ENCODE results near the gene CYP46A1.

DNA sequence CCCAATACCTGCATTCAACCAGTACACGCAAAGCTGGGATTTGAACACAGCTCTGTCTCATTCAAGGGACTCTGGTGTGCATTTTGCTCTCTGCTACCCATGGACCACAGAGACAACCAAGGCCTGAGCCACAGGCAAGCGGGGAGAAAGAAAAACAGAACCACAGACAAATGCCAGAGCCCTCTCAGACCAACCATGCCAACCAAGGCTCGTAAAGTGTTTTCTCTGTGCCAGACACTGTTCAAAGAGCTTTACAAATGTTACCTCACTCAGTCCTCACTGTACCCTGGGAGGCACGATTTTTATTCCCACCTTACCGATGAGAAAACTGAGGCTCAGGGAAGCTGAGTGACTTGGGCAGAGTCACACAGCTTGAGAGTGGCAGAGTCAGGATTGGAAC, 76.7 kb downstream of the CYP46A1 start:
- TF ChIP-seq, protein P1, sequence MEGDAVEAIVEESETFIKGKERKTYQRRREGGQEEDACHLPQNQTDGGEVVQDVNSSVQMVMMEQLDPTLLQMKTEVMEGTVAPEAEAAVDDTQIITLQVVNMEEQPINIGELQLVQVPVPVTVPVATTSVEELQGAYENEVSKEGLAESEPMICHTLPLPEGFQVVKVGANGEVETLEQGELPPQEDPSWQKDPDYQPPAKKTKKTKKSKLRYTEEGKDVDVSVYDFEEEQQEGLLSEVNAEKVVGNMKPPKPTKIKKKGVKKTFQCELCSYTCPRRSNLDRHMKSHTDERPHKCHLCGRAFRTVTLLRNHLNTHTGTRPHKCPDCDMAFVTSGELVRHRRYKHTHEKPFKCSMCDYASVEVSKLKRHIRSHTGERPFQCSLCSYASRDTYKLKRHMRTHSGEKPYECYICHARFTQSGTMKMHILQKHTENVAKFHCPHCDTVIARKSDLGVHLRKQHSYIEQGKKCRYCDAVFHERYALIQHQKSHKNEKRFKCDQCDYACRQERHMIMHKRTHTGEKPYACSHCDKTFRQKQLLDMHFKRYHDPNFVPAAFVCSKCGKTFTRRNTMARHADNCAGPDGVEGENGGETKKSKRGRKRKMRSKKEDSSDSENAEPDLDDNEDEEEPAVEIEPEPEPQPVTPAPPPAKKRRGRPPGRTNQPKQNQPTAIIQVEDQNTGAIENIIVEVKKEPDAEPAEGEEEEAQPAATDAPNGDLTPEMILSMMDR (IDR thresholded peaks at IDR 0.05) = no peak
- TF ChIP-seq POLR2AphosphoS5 (IDR thresholded peaks at IDR 0.05; ENCODE audit: low read depth, low read length) = no peak
- TF ChIP-seq, protein P2, sequence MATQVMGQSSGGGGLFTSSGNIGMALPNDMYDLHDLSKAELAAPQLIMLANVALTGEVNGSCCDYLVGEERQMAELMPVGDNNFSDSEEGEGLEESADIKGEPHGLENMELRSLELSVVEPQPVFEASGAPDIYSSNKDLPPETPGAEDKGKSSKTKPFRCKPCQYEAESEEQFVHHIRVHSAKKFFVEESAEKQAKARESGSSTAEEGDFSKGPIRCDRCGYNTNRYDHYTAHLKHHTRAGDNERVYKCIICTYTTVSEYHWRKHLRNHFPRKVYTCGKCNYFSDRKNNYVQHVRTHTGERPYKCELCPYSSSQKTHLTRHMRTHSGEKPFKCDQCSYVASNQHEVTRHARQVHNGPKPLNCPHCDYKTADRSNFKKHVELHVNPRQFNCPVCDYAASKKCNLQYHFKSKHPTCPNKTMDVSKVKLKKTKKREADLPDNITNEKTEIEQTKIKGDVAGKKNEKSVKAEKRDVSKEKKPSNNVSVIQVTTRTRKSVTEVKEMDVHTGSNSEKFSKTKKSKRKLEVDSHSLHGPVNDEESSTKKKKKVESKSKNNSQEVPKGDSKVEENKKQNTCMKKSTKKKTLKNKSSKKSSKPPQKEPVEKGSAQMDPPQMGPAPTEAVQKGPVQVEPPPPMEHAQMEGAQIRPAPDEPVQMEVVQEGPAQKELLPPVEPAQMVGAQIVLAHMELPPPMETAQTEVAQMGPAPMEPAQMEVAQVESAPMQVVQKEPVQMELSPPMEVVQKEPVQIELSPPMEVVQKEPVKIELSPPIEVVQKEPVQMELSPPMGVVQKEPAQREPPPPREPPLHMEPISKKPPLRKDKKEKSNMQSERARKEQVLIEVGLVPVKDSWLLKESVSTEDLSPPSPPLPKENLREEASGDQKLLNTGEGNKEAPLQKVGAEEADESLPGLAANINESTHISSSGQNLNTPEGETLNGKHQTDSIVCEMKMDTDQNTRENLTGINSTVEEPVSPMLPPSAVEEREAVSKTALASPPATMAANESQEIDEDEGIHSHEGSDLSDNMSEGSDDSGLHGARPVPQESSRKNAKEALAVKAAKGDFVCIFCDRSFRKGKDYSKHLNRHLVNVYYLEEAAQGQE (IDR thresholded peaks at IDR 0.05; ENCODE audit: insufficient read depth in 1 of 2, low read depth in 2 of 2, low read length in 1 of 2) = no peak
- TF ChIP-seq SIN3A (IDR thresholded peaks at IDR 0.05; ENCODE audit: borderline replicate concordance, insufficient read depth, low read depth, low read length) = no peak

Data from Panc1 (cell line).